NCI-H748 treated with DMSO at 0.1 percent for 48 hours (cell line): ENCODE measurements around the gene HARBI1.

Source experiments
- DNase-seq: peaks from one replicate; lab custom pipeline; 2025; lab: John Stamatoyannopoulos, UW

HARBI1 gene, protein sequence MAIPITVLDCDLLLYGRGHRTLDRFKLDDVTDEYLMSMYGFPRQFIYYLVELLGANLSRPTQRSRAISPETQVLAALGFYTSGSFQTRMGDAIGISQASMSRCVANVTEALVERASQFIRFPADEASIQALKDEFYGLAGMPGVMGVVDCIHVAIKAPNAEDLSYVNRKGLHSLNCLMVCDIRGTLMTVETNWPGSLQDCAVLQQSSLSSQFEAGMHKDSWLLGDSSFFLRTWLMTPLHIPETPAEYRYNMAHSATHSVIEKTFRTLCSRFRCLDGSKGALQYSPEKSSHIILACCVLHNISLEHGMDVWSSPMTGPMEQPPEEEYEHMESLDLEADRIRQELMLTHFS

DNA sequence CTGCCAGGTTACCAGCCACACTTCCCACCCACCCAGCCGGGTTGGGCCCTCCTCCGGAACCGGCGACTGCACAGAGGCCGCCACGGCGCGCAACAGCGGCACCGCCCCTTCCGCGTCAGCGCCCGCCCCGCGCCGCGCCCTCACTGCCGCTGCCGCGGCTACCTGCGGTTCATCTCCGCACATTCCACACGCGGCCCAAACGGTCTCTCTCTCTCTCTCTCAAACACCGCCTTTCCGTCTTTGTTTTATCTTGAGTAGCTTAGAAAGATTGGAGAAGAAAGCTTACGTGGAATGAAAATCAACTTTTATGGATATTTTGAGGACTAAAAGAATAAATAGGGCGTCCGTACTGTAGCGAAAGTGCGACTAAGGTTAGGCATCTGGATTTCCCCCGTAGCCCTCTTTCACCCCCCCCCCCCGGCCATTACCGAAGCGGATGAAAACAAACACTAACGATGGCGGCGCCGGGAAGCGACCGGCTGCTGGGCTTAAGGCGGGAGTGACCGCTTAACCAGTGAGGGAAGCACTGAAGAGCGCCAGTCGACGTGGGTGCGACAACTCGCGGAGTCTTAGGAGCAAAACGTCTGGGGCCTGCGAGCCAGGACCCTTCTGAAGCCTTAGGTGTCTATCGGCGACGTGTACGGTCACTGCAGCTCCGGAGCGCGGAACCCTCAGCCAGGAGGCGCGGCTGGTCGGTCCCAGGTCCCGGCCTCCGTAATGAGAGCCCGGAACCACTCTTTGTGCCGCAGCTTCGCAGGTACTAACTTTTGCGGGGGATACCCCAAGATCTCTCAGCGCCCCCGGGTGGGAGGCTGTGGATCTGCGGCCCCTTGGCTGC, at the start of gene HARBI1, which contains the start of gene ATG13:
Gene HARBI1, minus strand, starts transcription at position 94 of the 838 bp plus-strand sequence. CDS start 990 bp downstream, outside the sequence.
Gene ATG13, plus strand, starts transcription at position 420 of the 838 bp plus-strand sequence. CDS start 26,739 bp downstream, outside the sequence.
- peak; percentile 81 for DNase-seq

DNA sequence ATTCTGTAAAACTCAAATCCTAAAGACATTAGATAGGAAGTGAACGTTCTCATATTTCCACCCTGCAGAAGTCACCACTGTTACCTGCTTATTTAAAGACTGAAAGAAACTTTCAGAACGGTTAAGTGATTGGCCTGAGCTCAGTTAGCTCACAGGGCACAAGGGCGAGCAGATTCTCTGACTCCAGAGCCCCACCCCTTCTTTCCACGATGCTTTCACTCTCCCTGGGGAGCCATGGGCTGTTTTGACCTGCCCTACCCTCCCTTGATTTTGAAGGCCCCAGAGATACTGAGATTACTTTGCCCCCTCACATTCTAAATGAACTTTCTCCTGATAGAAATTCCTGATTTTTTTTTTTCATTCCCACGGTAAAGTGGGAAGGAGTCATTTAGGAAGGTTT, 49.5 kb upstream of the HARBI1 start:
- no peak for DNase-seq

DNA sequence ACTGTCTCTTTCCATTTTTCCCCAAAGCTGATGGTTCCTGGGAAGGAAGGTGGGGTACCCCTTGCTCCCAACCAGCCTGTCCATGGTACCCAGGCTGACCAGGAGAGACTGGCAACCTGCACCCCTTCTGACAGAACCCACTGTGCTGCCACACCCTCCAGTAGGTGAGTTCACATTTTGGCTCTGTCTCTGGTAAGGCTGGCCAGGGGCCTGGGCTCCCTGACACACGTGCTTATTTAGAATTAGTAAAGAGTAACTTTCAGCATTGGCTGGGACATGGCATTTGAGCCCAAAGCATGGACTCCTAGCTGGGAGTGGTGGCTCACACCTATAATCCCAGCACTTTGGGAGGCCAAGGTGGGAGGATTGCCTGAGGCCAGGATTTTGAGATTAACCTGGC, 48.3 kb upstream of the HARBI1 start:
- DNase-seq = no peak

DNA sequence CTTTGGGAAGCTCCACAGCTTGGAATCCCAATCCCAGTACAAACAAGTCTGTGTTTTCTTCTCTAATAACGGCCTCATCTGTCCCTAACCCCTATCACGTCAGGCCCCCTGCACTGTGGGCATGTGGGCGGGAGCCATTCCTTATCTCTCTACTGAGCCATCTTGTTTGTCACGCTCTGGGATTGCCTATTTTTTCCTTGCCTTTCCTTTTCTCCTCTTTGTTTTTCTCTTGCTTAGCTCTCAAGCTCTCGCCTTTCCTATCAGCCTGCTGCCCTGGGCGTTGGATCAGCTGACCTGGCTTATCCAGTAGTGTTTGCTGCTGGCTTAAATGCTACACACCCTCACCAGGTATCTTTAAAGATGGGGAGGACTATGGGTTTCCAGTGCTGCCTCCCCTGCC, 47.6 kb upstream of the HARBI1 start:
- DNase-seq = no peak

GRCh38 chr11:46663277-46663940, 46.4 kb upstream of the HARBI1 start:
- no peak for DNase-seq

DNA sequence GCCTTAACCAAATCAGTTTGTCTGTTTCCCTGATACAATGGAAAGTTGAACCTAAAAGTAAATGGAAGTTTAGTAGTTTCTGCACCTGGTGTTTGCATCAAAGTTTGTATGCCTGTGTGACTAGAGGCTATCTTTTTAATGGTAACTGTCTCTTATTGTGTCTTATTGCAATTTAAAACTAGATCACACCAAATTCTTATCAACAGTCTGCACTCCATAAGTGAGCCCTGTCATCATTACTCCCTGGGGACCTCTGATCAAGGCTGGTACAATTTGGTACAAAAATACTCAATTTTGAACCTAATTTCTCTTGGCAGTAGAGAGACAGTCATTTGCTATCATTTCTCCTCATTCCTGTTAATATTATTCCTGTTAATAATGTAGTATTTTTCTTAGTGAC, 45.3 kb upstream of the HARBI1 start:
- no peak for DNase-seq

DNA sequence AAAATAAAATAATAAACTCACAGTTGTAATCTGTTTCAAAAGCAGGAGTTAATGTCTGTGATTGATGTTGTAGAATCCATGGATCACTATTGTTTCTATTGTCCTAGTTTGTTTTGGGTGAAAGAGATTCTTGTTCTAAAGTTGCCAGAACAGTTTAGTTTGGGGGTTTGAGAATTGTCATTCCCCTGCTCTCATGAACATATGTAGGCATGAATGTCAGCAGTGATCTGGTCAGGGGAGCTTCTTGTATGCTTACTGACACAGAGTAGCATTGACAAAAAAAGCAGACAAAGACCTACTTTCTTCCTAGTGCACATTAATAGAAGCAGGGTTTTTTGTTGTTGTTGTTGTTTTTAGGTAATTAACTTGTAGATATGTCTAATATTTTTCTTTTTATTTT, 44.8 kb upstream of the HARBI1 start:
- no peak for DNase-seq

DNA sequence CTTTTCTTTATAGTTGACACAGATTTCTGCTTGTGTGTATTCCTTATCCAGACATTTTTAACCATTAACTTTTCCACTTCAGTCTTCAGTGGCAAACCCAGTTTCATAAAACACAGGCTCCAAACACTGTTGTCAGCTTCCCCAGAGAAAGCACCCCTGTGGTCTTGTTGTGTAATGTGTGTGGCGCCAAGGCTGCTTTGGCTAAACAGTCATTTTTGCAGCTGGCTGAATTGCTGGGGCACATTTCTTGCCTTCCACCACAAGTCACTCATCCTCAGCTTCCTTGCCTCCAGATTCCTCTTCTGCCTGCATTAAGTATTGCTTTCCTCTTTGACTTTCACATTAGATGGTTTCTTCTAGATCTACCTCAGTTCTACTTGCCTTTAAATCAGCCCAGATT, 42.9 kb upstream of the HARBI1 start:
- DNase-seq = no peak

DNA sequence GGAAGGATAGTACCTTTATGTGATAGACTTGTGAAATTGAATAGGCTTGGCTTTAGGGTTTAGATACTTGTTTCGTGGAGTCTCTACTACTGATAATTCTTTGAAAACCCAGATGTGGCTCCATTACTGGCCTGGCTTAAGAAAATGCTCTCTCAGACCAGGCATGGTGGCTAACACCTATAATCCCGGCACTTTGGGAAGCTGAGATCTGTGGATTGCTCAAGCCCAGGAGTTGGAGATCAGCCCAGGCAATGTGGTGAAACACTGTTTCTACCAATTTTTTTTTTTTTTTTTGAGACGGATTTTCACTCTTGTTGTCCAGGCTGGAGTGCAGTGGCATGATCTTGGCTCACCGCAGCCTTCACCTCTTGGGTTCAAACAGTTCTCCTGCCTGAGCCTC, 41.2 kb upstream of the HARBI1 start:
- DNase-seq = no peak

- DNase-seq = no peak
These were observed 40.2 kb upstream of the HARBI1 start for GRCh38 chr11:46657186-46657585.

DNA sequence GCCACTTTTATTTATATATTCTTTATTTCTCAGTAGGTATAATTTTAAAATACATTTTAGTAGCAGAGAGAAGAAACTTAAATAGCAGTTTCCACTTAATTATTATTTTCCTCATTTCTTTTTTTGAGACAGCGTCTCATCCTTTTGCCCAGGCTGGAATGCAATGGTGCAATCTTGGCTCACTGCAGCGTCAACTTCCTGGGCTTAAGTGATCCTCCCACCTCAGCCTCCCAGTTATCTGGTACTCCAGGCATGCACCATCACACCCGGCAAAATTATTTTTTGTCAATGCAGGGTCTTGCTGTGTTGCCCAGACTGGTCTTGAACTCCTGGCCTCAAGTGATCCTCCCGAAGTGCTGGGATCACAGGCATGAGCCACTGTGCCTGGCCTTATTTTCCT, 38.6 kb upstream of the HARBI1 start:
- no peak for DNase-seq

GRCh38 chr11:46649180-46649738, 32.2 kb upstream of the HARBI1 start:
- no peak for DNase-seq

DNA sequence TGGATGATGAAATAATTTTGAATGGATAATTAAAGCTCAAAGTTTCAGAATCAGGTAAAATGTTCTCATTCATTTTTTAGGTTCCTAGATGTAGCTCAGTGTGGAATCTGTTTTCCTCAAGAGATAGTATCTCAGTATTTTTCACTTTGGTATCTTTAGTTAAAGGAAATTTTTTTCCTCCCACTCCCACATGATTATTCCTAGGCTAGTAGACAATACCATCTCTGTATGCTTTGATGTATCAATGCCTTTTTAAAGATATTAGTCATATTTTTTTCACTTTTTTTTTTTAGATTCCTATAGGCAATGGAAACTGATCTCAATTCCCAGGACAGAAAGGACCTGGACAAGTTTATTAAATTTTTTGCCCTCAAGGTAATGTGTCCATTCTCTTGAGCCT, 27.0 kb upstream of the HARBI1 start:
- DNase-seq = no peak

- no peak for DNase-seq
These were observed 26.5 kb upstream of the HARBI1 start for GRCh38 chr11:46643531-46643930.

DNA sequence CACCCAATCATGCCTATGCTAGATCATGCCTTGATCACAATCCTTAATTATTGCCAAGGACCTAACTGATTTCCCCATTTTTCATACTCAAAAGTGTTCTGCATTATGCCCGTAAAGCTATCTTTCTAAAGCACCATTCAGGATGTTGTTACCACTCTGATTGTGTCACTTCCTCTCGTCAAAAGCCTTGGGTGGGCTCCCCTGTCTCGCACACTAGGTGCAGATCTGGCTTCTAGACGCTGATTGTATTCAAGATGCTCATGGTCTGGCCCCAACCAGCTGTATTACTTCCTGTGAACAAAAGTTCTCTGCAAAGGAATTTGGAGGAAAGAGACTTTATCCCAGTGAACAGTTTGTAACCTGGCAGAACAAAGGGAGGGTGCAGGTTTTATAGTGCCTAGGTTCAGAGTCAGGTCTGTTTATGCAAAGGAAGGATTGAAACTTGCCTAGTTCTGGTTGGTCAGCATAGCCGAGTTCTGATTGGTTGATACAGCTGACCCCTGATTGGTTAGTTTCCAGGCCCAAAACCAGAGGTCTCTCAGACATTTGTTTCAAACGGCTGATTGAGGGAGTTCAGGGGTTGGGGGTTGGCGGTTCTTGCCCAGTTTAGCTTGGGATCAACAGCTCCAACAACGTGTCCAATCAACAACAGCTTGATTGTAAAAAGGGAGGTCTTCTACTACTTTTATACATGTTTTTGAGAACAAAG, 25.8 kb upstream of the HARBI1 start:
- no peak for DNase-seq

DNA sequence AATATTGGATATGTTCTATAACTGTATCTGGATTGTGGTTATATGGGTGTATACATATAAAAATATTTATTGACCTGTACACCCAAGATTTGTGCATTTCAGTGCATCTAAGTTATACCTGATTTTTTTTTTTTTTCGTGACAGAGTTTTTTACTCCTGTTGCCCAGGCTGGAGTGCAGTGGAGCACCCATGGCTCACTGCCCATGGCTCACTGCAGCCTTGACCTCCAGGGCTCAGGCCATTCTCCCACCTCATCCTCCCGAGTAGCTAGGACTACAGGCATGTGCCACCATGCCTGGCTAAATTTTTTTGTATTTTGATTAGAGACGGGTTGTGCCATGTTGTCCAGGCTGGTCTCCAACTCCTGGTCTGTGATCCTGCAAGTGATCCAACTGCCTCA, 24.6 kb upstream of the HARBI1 start:
- DNase-seq = no peak

DNA sequence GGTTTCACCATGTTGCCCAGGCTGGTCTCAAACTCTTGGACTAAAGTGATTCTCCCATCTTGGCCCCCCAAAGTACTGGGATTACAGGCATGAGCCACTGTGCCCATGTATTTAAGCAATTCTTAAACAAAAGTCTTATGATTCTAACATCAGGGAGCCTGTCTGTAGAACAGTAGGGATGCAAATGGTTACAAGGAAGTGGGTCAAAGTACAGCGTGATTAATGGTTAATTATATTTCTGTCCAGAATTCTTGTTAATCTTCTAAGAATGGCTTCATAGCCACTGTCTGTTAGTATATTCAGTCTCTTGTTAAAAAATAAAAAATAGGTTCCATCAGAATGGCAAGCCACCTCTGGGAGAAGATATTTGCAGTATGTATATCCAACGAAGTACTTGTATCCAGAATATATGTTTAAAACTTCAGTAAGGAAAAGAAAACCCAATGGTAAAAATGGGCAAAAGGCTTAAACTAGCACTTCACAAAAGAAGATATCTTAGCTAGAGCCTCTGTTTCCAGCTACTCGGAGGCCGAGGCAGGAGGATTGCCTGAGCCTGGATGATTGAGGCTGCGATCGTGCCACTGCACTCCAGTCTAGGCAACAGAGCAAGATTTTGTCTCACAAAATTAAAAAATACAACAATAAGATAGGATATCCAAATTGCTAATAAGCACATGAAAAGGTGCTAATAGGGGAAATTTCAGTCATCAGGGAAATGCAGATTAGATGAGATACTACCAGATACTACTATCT, 23.2 kb upstream of the HARBI1 start:
- DNase-seq = no peak

GRCh38 chr11:46639197-46639839, 22.3 kb upstream of the HARBI1 start:
- DNase-seq = no peak

DNA sequence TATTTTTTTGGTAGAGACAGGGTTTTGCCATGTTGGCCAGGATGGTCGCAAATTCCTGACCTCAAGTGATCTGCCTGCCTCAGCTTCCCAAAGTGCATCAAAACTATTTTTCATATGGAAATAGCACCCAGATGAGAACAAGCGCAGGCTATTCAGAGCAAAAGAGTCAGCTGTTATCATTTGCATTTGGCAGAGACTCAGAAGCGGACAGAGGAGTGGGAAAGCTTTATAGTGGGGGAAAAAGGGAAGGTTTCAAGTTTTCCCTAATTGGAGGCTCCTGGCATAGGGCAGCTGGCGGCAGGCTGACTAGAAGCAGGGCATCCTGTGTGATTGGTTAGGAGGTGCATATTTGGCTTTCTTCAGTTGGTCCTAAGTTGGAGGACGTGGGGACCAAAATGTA, 20.5 kb upstream of the HARBI1 start:
- DNase-seq = no peak

DNA sequence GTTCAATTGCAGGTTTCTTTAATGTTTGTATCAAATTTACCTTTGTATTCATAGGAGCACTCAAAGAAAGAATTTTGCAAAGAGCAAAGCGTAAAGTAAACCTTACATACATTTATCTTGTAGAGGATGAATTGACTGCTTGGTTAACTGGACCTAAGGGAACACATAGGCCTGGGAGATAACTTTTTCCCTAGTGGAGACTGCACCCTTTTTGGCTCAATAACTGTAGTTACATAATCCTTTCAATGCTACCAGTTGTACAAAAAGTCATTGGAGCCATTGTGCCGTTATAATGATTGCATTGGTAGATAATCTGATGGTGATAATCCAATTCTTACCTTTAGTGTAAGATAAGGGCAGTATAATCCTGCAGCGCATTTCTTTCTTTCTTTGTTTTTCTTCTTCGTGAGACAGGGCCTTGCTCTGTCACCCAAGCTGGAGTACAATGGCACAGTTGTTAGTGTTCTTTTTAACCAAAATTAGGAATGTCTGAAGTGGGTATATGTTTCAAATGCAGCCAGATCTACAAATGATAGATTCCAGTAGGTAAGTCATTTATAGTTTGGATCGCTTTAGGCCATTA, 18.6 kb upstream of the HARBI1 start:
- DNase-seq = no peak
